Transverse colon (tissue), 4 donors: ENCODE data around the gene TBC1D17. TPM values are rescaled to one million over a fixed set of nuclear protein-coding genes. Genes with fewer than 3 reads are reported as not detected.

Experiments used
- DNase-seq: peaks from one replicate; pipeline ENCODE4 v3.0.0-alpha.2; 2019
- H3K27ac ChIP-seq, 4 donors: fragments of 200-600 bp; sonication (generic); 2 replicates each; pipeline ENCODE4 v1.5.1; 2016 to 2018; ENCODE audit warnings: inconsistent platforms in 4 of 4
- H3K27me3 ChIP-seq: fragments of 200-600 bp; sonication (generic); 2 replicates; pipeline ENCODE4 v1.5.1; 2017; ENCODE audit warnings: inconsistent platforms
- H3K36me3 ChIP-seq, 4 donors: fragments of 200-600 bp; sonication (generic); 2 replicates each; pipeline ENCODE4 v1.5.1; 2017 to 2019; ENCODE audit warnings: inconsistent platforms in 4 of 4
- H3K4me1 ChIP-seq, 4 donors: fragments of 200-600 bp; sonication (generic); 2 replicates each; pipeline ENCODE4 v1.5.1; 2017 to 2020; ENCODE audit warnings: inconsistent platforms in 4 of 4
- H3K4me3 ChIP-seq, 4 donors: fragments of 200-600 bp; sonication (generic); 1 replicate in 1 of 4; 2 replicates in 3 of 4; pipeline versions ENCODE4 v1.5.1 to v1.6.1; 2017 to 2019; ENCODE audit warnings: inconsistent platforms in 4 of 4
- H3K9me3 ChIP-seq, 2 donors: fragments of 200-600 bp; sonication (generic); 2 replicates each; pipeline ENCODE4 v1.5.1; 2017 to 2019; ENCODE audit warnings: inconsistent platforms in 2 of 2
- CTCF ChIP-seq, 5 experiments: fragments of 200-600 bp in 3 of 5; fragments of 450-650 bp in 2 of 5; sonication (generic) in 3 of 5; IDR thresholded peaks; 1 replicate in 2 of 5; 2 replicates in 3 of 5; pipeline ENCODE4 v1.5.1; 2016 to 2017; ENCODE audit warnings: antibody characterized with exemption in 5 of 5, inconsistent platforms in 3 of 5, mild to moderate bottlenecking in 2 of 5, moderate library complexity in 1 of 5
- EP300 ChIP-seq: sonication (generic); formaldehyde crosslinking; IDR thresholded peaks from one replicate; pipeline ENCODE4 v1.6.1; 2017; ENCODE audit warnings: antibody characterized with exemption, low read depth
- POLR2A ChIP-seq: fragments of 450-650 bp; IDR thresholded peaks from one replicate; pipeline ENCODE4 v1.6.1; 2016; ENCODE audit warnings: antibody characterized with exemption, mild to moderate bottlenecking, moderate library complexity
- POLR2AphosphoS5 ChIP-seq, 3 donors: sonication (generic); formaldehyde crosslinking; IDR thresholded peaks; one replicate each; pipeline ENCODE4 v1.6.1; 2016; ENCODE audit warnings: antibody characterized with exemption in 3 of 3
- WGBS, 2 donors: methylation state at CpG; one replicate each; pipeline ENCODE4 v1.1.5; 2018; ENCODE audit warnings: low coverage in 1 of 2; 5-methylcytosine and 5-hydroxymethylcytosine counted together
- in situ Hi-C, 4 donors: fragments of 200-750 bp; cut with MboI; loops; one replicate each; pipeline versions ENCODE4 v1.15.0 to v1.15.1; 2017; ENCODE audit warnings: low sequenced_read_pairs in 3 of 4, low pct_ligation_motif_present in 1 of 4, low pct_unique_long_range_greater_than_20kb in 1 of 4
- intact Hi-C: fragments of 100-400 bp; cut with DNase I; formaldehyde crosslinking; loops from one replicate; pipeline ENCODE4 v1.15.1; 2023; ENCODE audit warnings: low total_unique reads
- total RNA-seq, 4 donors: library from RNA; depleted of rRNA; stranded (reverse); fragments of >200 nt; gene quantifications; one replicate each; pipeline ENCODE4 v1.1.0, GENCODE V29; 2016

Gene TBC1D17
- total RNA-seq, 4 donors from 2014 or later = 26.4 to 80.8 (median 47.9) TPM

- no peak for DNase-seq
- intact Hi-C loops = no loop called here
- Histone ChIP-seq H3K9me3 (no peaks in the 10 kb centered on the region), H3K36me3 (peaks cover 0 to 2% (median under 1%) of the 10 kb centered on the region in 4 donors), H3K4me1 (peaks cover 17 to 32% (median 25%) of the 10 kb centered on the region in 4 donors), H3K27ac (peak overlapping the region; percentile 96 to 99 (median 98)), H3K27me3 (no peaks in the 10 kb centered on the region), H3K4me3 (peak overlapping the region in 2 of 4 donors; percentile 91 to 98)
- WGBS, 2 donors = 86% methylated on average over 4 of the region's 4 CpGs; no CpG with 5 or more reads in 1 of the 2 donors
- in situ Hi-C loops = no loop called here
- no peak for TF ChIP-seq POLR2AphosphoS5 (IDR thresholded peaks at IDR 0.05)
- TF ChIP-seq EP300 = no peak
- TF ChIP-seq CTCF (IDR thresholded peaks at IDR 0.05) = no peak
- TF ChIP-seq POLR2A = no peak
These were observed 2.3 kb upstream of the TBC1D17 start for GRCh38 chr19:49875177-49875576.

GRCh38 chr19:49875857-49876421, 1.6 kb upstream of the TBC1D17 start:
- intact Hi-C loops = no loop called here
- peak overlapping the region; percentile 96 to 99 (median 98) for H3K27ac ChIP-seq
- 1 to 4% methylated on average over 7 to 28 of the region's 28 CpGs for WGBS, 2 donors

GRCh38 chr19:49876422-49877019, 981 bp upstream of the TBC1D17 start:
- H3K36me3 ChIP-seq = peaks cover 0 to 16% (median 7%) of the 10 kb centered on the region in 4 donors
- no peaks in the 10 kb centered on the region for H3K27me3 ChIP-seq
- in situ Hi-C loops = no loop called here
- TF ChIP-seq EP300 (no peak), CTCF (IDR thresholded peaks at IDR 0.05) (no peak), POLR2A (peak; percentile 55), POLR2AphosphoS5 (IDR thresholded peaks at IDR 0.05) (peak in 2 of 3 donors; percentile 5 to 21)
- peak overlapping the region; percentile 96 to 99 (median 98) for H3K27ac ChIP-seq
- peak overlapping the region; percentile 91 to 98 (median 93) for H3K4me3 ChIP-seq
- H3K9me3 ChIP-seq = no peaks in the 10 kb centered on the region
- intact Hi-C loops = no loop called here
- peaks cover 11 to 24% (median 17%) of the 10 kb centered on the region in 4 donors for H3K4me1 ChIP-seq
- peak; percentile 98 for DNase-seq
- 1% methylated on average over 28 of the region's 46 CpGs; no CpG with 5 or more reads in 1 of the 2 donors for WGBS, 2 donors

More at GRCh38 chr19:49875857-49876421, 1.6 kb upstream of the TBC1D17 start:
- no peaks in the 10 kb centered on the region for H3K9me3 ChIP-seq
- peak; percentile 62 for DNase-seq
- H3K27me3 ChIP-seq = no peaks in the 10 kb centered on the region
- peaks cover 0 to 10% (median 5%) of the 10 kb centered on the region in 4 donors for H3K36me3 ChIP-seq
- TF ChIP-seq CTCF (IDR thresholded peaks at IDR 0.05) (no peak), POLR2A (no peak), EP300 (no peak), POLR2AphosphoS5 (IDR thresholded peaks at IDR 0.05) (no peak)
- peak overlapping the region; percentile 91 to 98 (median 93) for H3K4me3 ChIP-seq
- in situ Hi-C loops = no loop called here
- peaks cover 11 to 24% (median 17%) of the 10 kb centered on the region in 4 donors for H3K4me1 ChIP-seq
